ENCODE data around the gene TMEM87B.

DNA sequence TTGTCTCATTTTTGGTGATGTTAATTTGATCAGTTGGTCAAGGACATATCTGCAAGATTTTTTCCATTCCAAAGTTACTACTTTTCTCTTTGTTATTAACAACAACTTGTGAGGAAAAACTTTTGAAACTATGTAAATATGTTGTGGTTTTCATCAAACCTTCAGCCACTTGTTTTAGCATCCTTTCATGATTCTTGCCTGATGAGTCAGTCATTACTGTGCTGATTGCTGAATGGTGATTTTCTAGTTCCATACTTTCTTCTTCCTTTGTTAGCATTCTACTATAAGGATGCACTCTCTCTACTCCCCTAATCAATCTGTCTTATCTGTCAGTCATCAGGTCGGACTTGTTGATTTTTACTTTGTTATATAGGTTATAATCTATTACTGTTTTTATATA, 10.9 kb downstream of the TMEM87B start:
- no peak for TF ChIP-seq POLR2A (IDR thresholded peaks at IDR 0.05)
- TF ChIP-seq, protein P1, sequence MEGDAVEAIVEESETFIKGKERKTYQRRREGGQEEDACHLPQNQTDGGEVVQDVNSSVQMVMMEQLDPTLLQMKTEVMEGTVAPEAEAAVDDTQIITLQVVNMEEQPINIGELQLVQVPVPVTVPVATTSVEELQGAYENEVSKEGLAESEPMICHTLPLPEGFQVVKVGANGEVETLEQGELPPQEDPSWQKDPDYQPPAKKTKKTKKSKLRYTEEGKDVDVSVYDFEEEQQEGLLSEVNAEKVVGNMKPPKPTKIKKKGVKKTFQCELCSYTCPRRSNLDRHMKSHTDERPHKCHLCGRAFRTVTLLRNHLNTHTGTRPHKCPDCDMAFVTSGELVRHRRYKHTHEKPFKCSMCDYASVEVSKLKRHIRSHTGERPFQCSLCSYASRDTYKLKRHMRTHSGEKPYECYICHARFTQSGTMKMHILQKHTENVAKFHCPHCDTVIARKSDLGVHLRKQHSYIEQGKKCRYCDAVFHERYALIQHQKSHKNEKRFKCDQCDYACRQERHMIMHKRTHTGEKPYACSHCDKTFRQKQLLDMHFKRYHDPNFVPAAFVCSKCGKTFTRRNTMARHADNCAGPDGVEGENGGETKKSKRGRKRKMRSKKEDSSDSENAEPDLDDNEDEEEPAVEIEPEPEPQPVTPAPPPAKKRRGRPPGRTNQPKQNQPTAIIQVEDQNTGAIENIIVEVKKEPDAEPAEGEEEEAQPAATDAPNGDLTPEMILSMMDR (IDR thresholded peaks at IDR 0.05), result no peak

All from tibial nerve (tissue), 3 donors.